Omental fat pad (tissue), 4 donors: Measurements from ENCODE around the gene ACP3. TPM values are rescaled to one million over a fixed set of nuclear protein-coding genes. Genes with fewer than 3 reads are reported as not detected.
"Not testable (repeated sequence)": the region's sequence is repeated elsewhere in the genome, so short reads cannot be mapped to it uniquely, and the experiment has no call there.

Experiments
- ATAC-seq: fragments of 150-250 bp; one replicate; pipeline ENCODE4 v1.9.1; 2016; ENCODE audit warnings: mild to moderate bottlenecking, moderate library complexity; ENCODE audit not compliant: low FRiP score
- DNase-seq: peaks from one replicate; pipeline ENCODE4 v3.0.0-alpha.2; 2019; ENCODE audit warnings: low spot score
- total RNA-seq, 4 donors: library from RNA; depleted of rRNA; stranded (reverse); fragments of >200 nt; gene quantifications; one replicate each; pipeline ENCODE4 v1.1.0, GENCODE V29; 2016
- TF ChIP-seq, protein P1 (sequence below), 3 donors: fragments of 450-650 bp; IDR thresholded peaks; one replicate each; pipeline ENCODE4 v1.5.1; 2016 to 2017; ENCODE audit warnings: antibody characterized with exemption in 3 of 3, mild to moderate bottlenecking in 3 of 3, moderate library complexity in 2 of 3

Gene ACP3
- total RNA-seq, 4 donors from 2014 or later, result 2.0 to 4.6 (median 4.2) TPM

DNA sequence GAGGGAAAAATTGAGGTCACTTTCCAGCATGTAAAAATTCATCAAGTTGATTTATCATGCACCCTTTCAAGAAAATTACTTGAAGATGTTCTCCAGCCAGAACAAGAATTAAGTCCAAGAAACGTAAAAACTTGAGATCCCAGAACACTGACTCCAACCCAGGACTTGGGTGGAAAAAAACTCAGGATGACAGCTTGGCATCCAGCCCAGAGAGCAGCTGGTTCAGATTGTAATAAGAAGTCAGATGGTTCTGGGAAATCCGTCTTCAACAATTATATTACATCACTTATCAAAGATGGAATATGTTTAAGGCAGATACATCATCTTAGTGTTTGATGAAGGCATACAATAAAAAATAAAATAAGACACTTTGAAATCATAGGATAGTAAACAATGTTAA is 77.1 kb downstream of the ACP3 start:
- DNase-seq, result no peak
- TF ChIP-seq, protein P1, sequence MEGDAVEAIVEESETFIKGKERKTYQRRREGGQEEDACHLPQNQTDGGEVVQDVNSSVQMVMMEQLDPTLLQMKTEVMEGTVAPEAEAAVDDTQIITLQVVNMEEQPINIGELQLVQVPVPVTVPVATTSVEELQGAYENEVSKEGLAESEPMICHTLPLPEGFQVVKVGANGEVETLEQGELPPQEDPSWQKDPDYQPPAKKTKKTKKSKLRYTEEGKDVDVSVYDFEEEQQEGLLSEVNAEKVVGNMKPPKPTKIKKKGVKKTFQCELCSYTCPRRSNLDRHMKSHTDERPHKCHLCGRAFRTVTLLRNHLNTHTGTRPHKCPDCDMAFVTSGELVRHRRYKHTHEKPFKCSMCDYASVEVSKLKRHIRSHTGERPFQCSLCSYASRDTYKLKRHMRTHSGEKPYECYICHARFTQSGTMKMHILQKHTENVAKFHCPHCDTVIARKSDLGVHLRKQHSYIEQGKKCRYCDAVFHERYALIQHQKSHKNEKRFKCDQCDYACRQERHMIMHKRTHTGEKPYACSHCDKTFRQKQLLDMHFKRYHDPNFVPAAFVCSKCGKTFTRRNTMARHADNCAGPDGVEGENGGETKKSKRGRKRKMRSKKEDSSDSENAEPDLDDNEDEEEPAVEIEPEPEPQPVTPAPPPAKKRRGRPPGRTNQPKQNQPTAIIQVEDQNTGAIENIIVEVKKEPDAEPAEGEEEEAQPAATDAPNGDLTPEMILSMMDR (IDR thresholded peaks at IDR 0.05), result no peak
- no peak for ATAC-seq

DNA sequence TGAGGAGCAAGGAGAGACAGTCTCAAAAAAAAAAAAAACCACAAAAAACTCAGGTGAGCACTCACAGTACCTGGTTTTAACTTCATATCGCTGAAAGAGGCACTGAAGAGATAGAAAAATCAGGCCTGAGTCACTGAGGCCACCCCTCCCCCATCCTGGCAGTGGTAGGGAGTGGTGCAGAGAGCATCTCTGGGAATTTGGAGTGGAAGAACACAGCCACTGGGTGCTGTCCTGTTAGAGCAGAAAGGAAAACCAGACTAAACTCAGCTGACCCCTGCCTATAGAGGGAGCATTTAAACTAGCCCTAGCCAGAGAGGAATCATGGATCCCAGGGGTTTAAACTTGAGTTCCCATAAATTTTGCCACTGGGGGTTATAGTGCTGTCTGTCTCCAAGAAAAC is 77.9 kb downstream of the ACP3 start:
- DNase-seq, result no peak
- no peak for ATAC-seq
- TF ChIP-seq, protein P1 (IDR thresholded peaks at IDR 0.05), result no peak

DNA sequence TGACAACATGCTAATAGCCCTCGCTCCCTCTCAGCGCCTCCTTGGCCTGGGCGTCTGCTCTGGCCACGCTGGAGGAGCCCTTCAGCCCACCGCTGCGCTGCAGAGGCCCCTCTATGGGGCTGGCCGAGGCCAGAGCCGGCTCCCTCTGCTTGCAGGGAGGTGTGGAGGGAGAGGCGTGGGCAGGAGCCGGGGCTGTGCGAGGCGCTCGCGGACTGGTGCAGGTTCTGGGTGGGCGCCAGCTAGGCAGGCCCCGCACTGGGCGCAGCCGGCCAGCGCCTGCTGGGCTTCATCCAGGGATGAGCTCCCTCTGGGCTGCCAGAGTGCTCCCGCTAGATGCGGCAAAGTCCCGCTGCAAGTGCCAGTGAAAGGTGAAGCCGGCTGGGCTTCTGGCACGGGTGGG is 79.0 kb downstream of the ACP3 start:
- TF ChIP-seq, protein P1 (IDR thresholded peaks at IDR 0.05), result no peak
- no peak for DNase-seq
- no peak for ATAC-seq

DNA sequence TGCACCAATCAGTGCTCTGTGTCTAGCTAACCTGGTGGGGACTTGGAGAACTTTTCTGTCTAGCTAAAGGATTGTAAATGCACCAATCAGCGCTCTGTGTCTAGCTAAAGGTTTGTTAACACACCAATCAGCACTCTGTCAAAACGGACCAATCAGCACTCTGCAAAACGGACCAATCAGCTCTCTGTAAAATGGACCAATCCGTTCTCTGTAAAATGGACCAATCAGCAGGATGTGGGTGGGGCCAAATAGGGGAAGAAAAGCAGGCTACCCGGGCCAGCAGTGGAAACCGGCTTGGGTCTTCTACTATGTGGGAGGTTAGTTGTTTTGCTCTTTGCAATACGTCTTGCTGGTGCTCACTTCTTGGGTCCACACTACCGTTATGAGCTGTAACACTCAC is 79.6 kb downstream of the ACP3 start:
- DNase-seq, ATAC-seq: not testable (repeated sequence)

DNA sequence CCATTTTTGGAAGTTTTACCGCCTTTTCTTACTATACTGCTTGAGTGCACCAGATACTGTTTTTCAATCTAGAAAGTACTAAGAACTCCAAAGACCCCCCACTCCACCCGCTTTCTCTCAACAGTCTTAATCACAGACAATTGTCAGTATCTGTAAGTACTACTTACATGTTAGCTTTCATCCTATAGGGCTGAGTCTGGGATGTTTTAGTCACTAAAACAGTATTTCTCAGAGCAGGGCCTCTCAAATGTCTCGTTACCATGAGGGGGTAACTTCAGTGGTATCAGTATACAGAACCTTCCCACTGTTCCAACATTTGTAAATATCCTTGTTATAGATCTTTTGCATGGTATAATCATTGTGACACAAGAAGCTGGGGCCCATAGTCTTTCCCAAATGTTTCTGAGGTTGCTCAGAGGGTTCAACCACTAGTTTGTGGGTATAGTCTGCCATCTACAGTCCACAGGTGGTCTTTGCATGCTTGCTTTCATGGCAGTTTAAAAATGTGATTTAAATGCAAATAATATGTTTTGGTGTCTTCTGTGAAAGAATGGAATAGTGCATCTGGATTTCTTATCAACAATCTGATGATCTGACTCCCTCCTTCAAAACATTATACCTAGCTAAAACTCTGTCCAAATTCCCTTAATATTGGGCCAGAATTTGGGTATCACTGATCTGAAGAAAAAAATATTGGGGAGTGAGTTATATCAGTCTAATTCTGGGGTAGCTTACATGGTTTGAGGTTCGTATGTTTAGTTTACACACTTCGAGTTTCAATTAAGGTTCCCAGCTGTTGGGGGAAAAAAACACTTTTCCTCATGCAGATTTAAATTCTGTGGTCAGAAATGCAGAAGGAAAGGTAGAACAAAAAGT is 82.1 kb downstream of the ACP3 start:
- no peak for ATAC-seq
- DNase-seq, result no peak
- TF ChIP-seq, protein P1 (IDR thresholded peaks at IDR 0.05), result no peak

DNA sequence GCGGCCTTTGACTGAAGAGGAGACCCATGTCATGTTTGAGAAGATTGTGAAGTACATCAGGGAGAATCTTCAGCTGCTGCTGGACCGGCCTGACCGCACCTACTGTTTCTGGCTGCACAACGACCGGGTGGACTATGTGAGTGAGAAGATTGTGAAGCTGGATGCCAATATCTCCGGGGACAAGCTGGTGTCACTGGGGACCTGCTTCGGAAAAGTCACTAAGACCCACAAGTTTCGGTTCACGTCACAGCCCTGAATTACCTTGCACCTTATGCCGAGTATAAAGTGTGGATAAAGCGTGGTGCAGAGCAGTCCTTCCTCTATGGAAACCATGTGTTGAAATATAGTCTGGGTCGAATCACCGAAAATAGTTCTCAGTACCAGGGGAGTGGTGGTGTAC is 84.0 kb downstream of the ACP3 start:
- ATAC-seq, result no peak

DNA sequence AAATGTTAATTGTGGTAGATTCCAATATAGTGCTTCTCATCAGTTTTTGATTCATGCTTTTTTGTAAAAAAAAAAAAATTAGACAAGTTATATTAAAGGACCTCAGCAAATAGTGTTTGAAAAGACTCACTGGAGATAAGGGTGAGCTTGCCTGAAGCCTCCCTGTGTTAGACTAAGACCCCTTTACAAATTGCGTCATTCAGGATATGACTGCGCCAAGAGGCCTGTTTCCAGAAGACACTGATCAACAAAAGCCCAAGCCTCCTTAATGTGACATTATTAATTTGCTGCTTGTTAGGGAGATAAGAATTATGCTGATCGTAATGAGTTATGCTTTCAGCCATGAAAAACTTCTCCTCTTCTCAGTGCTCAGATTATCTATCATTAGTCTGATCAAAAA is 87.1 kb downstream of the ACP3 start:
- TF ChIP-seq, protein P1 (IDR thresholded peaks at IDR 0.05), result no peak
- DNase-seq, result no peak

More for the DNA sequence above, 84.0 kb downstream of the ACP3 start:
- DNase-seq, result no peak
- TF ChIP-seq, protein P1 (IDR thresholded peaks at IDR 0.05), result no peak

More for the DNA sequence above, 87.1 kb downstream of the ACP3 start:
- ATAC-seq, result no peak
